ENCODE data around the gene CHD6.
A peak's percentile ranks its signal among the peaks of the same experiment; 100 is the strongest.

The CHD6 gene

DNA sequence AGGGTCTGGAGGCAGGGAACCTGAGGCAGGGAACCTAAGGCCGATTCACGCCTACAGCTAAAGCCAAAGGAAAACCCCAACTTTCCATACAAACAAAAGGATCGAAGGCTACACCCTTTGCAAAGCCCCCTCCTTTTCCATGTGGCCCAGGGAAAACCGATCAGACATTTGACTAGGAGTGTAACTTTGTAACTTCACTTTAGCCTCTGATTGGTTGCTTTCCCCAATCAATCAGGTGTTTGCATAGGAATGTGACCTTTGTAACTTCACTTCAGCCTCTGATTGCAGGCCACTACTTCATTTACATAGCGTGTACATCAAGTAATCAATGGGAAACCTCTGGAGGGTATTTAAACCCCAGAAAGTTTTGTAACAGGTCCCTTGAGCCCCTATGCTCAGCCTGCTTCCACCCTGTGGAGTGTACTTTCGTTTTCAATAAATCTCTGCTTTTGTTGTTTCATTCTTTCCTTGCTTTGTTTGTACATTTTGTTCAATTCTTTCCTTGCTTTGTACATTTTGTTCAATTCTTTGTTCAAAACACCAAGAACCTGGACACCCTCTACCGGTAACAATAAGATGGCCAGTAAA, 43.3 kb downstream of the CHD6 start:
- TF ChIP-seq POLR2A (IDR thresholded peaks at IDR 0.05; ENCODE audit: low read depth, low read length) (no peak), POLR2AphosphoS5 (IDR thresholded peaks at IDR 0.05; ENCODE audit: low read depth, low read length) (no peak), TAF1 (IDR thresholded peaks at IDR 0.05; ENCODE audit: borderline replicate concordance, low read depth, low read length) (no peak)
- DNase-seq (ENCODE audit: insufficient read length): no peak
- FAIRE-seq: no peak

DNA sequence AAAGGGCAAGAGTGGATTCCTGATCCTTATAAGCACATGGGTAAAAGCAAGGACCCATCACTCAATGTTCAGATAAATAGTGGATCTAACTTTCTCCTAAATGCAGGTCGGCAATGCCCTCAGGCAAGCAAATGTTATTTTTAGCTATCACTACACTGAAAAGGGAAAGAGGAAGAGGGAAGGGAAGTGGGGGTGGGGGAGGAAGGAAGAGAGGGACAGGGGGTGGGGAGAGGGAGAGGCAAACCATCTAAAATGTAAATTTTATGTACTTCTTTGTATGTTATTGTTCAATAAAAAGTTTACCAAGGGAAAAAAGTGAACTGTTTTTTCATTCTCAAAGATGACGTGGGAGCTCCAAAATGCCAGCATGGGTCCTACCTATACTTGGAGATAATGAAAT, 44.2 kb downstream of the CHD6 start:
- DNase-seq (ENCODE audit: insufficient read length) (no peak), FAIRE-seq (no peak)
- TF ChIP-seq POLR2A (IDR thresholded peaks at IDR 0.05; ENCODE audit: low read depth, low read length) (no peak), POLR2AphosphoS5 (IDR thresholded peaks at IDR 0.05; ENCODE audit: low read depth, low read length) (no peak), TAF1 (IDR thresholded peaks at IDR 0.05; ENCODE audit: borderline replicate concordance, low read depth, low read length) (no peak)

DNA sequence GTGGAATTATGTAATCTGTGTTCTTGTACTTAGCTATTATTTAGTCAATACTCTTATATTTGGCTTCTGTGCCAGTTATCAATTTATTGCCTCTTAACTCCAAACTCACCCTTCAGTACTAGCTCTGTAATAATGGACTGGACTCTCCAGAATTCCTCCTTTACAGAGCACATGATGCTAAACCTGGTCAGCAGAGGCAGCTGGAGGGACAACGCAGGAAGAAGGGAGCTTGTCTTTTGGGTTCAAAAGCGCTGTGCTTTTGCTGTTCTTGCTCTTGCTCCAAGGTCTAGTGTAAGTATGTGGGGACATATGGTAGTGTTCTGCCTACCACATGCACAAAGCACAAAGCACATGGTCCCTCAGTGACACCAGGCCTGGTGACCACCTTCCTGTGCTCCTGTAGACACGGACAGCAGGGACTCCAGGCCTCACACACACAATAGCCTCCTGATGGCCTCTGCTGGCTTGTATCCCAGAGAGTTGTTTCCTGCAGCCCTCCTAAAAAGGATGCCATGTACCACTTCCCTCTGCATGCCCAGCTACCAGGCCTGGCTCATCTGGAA, 46.1 kb downstream of the CHD6 start:
- no peak for DNase-seq (ENCODE audit: insufficient read length)
- FAIRE-seq: no peak
- no peak for TF ChIP-seq TAF1 (IDR thresholded peaks at IDR 0.05; ENCODE audit: borderline replicate concordance, low read depth, low read length)
- no peak for TF ChIP-seq POLR2AphosphoS5 (IDR thresholded peaks at IDR 0.05; ENCODE audit: low read depth, low read length)
- no peak for TF ChIP-seq POLR2A (IDR thresholded peaks at IDR 0.05; ENCODE audit: low read depth, low read length)

DNA sequence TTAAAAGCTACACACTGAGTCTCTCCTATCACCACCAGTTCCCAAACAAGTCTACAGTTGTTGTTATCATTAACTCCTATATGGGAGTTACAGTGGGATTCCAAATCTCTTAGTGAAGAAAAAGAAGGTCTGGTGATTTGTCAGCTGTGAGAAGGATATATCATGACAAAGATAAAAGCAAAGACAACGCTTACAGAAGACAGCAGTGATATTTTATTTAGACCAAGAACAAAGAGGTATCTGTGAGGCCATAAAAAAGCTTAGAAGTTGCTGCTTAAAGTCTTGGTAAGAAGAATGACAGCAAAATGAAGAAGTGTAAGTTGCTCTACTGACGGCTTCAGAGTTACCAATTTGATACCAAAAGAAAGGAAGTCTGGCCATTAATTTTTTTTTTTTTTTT, 47.2 kb downstream of the CHD6 start:
- no peak for FAIRE-seq
- no peak for DNase-seq (ENCODE audit: insufficient read length)
- TF ChIP-seq POLR2A (IDR thresholded peaks at IDR 0.05; ENCODE audit: low read depth, low read length): no peak
- TF ChIP-seq TAF1 (IDR thresholded peaks at IDR 0.05; ENCODE audit: borderline replicate concordance, low read depth, low read length): no peak
- no peak for TF ChIP-seq POLR2AphosphoS5 (IDR thresholded peaks at IDR 0.05; ENCODE audit: low read depth, low read length)

DNA sequence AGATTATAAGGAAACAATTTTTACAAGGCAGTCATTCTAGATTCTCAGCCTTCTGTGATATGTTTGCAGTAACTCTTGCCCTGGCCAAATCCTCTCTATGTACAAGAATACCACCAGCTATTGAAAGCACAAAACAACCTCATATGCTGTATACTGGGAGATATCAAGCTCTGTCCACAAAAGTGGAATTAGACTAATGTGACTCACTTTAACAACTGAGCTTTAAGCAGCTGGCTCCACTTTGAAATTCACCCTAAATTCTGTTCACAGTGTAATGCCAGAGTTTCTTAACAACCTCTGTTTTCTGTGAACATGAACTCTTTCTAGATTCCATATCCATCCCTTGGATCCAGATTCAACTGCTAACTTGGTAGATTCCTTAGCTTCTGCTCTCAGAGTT, 47.6 kb downstream of the CHD6 start:
- no peak for DNase-seq (ENCODE audit: insufficient read length)
- FAIRE-seq: no peak
- TF ChIP-seq TAF1 (IDR thresholded peaks at IDR 0.05; ENCODE audit: borderline replicate concordance, low read depth, low read length) (no peak), POLR2AphosphoS5 (IDR thresholded peaks at IDR 0.05; ENCODE audit: low read depth, low read length) (no peak), POLR2A (IDR thresholded peaks at IDR 0.05; ENCODE audit: low read depth, low read length) (no peak)

DNA sequence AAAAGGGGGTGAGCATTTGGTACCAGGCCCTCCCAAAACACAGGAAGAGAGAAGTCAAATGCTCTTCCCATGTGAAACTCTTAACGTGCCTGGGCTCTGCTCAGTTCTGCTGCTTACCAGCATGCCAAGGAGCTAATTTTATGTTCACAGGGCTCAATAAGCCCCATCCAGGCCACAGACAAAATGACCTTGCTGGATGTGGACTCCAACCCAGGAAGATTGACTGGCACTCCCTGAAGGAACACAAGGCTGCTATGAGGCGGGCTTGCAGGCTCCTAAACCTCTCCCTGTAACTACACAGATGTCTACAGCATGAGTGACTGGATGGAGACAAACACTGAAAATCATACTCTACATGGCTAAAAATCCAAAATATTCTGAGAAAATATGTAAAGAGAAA, 50.6 kb downstream of the CHD6 start:
- DNase-seq (ENCODE audit: insufficient read length): no peak
- TF ChIP-seq TAF1 (IDR thresholded peaks at IDR 0.05; ENCODE audit: borderline replicate concordance, low read depth, low read length): no peak
- FAIRE-seq: peak; percentile 48

DNA sequence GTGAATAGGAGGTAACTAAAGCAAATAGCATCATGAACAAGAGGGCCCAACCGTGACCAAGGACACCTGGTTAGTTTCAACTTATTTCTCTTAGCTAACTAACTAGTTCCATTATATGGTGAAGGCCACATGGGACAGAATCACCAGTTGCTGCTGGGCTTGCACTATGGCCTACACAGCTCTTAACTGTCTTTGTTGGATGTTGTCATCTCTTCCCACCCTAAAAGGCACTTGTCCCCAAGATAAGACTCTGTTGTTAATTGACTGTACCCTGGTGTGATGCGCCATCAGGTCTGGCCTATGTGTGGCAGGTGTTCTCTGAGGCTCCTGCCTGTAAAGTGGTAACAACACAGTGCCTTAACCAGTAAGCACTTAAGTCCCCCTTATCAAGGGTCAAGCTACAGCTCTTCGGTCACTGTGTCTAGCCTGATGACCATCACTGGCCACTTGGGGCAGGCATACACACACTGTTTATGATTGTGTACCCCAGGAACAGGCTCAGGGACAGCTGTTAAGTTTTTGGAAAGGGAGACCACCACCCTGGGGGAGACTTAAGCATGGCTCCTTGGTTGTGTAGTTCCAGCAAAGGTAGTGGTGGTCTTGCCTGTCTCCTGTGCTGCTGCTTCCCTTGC, 51.2 kb downstream of the CHD6 start:
- no peak for TF ChIP-seq TAF1 (IDR thresholded peaks at IDR 0.05; ENCODE audit: borderline replicate concordance, low read depth, low read length)
- no peak for TF ChIP-seq POLR2A (IDR thresholded peaks at IDR 0.05; ENCODE audit: low read depth, low read length)
- no peak for TF ChIP-seq POLR2AphosphoS5 (IDR thresholded peaks at IDR 0.05; ENCODE audit: low read depth, low read length)
- no peak for FAIRE-seq
- no peak for DNase-seq (ENCODE audit: insufficient read length)

DNA sequence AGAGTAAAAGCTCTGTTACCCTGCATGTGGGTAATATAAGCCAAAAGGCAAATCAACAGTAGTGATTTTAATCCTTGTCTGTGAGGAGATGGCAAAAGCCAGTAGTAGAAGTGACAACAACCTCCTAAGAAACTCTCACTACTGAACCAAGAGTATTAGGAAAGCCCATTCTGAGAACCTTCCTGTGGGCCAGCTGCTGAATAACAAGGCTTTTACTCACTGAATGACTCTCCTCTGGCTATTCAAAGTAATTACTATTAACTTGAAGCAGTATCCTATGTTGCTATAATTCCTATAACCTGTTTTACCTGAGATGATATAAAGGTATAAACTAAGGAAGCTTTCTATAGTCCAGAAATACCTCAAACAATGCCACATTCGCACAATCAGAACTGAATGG, 55.1 kb downstream of the CHD6 start:
- no peak for DNase-seq (ENCODE audit: insufficient read length)
- FAIRE-seq: no peak
- TF ChIP-seq POLR2AphosphoS5 (IDR thresholded peaks at IDR 0.05; ENCODE audit: low read depth, low read length) (no peak), TAF1 (IDR thresholded peaks at IDR 0.05; ENCODE audit: borderline replicate concordance, low read depth, low read length) (no peak), POLR2A (IDR thresholded peaks at IDR 0.05; ENCODE audit: low read depth, low read length) (no peak)

DNA sequence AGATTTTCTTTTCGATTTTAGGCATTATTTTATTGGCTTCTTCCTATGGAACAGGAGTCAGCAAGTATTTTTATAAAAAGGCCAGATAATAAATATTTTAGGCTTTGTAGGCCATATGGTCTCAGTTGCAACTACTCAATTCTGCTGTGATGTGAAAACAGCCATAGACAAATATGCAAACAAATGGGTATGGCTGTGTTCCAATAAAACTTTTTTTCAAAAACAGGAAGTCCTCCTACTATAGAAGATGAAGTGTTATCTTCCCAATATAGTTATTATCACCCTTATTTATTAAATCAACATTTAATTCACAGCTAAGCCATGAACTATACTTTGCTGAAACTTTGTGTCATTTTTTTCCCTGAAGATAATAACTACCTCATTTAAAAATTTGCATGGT, 57.2 kb downstream of the CHD6 start:
- TF ChIP-seq TAF1 (IDR thresholded peaks at IDR 0.05; ENCODE audit: borderline replicate concordance, low read depth, low read length): no peak
- TF ChIP-seq POLR2AphosphoS5 (IDR thresholded peaks at IDR 0.05; ENCODE audit: low read depth, low read length): no peak
- TF ChIP-seq POLR2A (IDR thresholded peaks at IDR 0.05; ENCODE audit: low read depth, low read length): no peak
- DNase-seq (ENCODE audit: insufficient read length) (no peak), FAIRE-seq (no peak)

DNA sequence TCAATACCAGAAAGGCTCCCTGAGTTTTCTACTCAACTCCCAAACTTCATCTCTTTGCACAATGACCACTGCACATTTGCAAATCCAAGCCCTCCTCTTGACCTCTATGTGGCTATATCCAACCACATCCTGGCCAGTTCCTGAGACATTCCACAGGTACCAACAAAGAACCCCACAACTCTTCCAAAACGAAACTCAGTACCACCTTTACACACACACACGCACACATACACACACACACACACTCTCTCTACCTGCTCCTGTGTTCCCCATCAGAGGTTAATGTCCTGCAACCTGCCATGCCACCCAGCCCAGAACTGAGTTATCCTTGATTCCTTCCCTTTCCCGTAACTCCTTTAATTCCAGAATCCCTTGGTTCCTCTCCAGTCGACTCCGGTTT, 58.5 kb downstream of the CHD6 start:
- FAIRE-seq: no peak
- TF ChIP-seq POLR2AphosphoS5 (IDR thresholded peaks at IDR 0.05; ENCODE audit: low read depth, low read length) (no peak), POLR2A (IDR thresholded peaks at IDR 0.05; ENCODE audit: low read depth, low read length) (no peak), TAF1 (IDR thresholded peaks at IDR 0.05; ENCODE audit: borderline replicate concordance, low read depth, low read length) (no peak)
- no peak for DNase-seq (ENCODE audit: insufficient read length)

DNA sequence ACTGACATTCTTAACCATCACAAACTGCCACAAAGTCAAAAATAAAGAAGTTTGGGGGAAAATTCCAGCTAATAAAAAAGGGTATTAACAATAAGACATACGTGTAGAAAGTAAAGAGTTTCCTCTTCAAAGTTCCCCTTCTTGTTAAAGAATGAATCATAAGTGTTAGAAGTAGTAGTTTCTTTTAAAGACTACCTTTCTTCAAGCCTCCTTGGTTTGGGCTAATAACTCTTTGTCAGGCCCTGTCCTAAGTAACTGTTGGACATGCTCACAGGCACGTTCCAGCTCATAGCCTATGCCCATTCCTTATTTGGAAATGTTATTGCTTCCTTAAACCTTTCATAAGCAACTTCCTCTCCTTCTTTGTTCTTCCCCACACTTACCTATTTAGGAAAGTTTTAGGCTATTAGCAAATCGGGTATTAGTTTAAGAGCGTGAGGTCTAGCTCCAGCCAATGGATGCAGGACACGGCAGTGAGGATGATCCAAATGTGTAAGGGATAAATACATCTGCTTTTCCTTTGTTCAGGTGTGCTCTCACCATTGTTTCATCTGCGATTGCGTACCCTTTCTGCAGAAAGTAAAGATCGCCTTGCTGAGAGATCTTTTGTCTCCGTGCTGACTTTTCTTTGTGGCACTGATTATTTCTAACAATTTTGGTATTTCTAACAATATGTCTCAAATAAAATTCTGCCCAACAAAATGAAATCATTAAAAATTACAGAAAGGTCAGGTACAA, 64.9 kb downstream of the CHD6 start:
- FAIRE-seq (no peak), DNase-seq (ENCODE audit: insufficient read length) (no peak)
- no peak for TF ChIP-seq POLR2A (IDR thresholded peaks at IDR 0.05; ENCODE audit: low read depth, low read length)
- no peak for TF ChIP-seq POLR2AphosphoS5 (IDR thresholded peaks at IDR 0.05; ENCODE audit: low read depth, low read length)
- TF ChIP-seq TAF1 (IDR thresholded peaks at IDR 0.05; ENCODE audit: borderline replicate concordance, low read depth, low read length): no peak

All from GM12892 (cell line).